ENCODE results near the gene KCNK7.

Gene KCNK7

DNA sequence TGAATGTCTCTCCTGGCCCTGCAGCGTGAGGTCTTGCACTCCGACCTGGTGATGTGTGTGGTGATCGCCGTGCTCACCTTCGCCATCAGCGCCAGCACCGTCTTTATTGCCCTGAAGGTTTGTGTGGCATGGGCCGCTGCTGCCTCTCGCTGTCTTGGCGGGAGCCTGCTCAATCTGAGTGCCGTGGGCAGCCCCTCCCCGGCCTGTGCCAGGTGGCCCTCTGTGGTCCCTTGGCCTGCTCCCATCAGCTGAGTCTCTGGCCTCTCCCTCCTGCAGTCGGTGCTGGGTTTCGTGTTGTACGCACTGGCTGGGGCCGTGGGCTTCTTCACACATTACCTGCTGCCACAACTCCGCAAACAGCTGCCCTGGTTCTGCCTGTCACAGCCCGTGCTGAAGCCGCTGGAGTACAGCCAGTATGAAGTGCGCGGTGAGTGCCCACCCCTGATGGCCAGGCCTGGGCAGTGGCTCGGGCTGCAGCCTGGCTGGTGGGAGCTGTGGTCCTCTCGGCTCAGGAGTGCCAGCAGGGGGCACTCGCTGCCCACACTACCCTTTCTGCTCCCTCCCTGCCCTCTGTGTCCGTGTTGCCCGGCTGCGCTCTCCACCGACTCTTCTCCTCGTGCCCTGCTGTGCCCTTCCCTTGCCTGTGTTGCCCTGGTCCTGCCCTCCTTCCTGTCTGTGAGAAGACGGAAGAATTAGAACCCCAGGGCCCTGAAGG lies 30.2 kb upstream of the KCNK7 start:
- TF ChIP-seq GLIS3 (CRISPR knock-in tag; IDR thresholded peaks at IDR 0.05) (no peak), ZFP3 (CRISPR knock-in tag; IDR thresholded peaks at IDR 0.05) (no peak)
- ATAC-seq, result peak; percentile 78

DNA sequence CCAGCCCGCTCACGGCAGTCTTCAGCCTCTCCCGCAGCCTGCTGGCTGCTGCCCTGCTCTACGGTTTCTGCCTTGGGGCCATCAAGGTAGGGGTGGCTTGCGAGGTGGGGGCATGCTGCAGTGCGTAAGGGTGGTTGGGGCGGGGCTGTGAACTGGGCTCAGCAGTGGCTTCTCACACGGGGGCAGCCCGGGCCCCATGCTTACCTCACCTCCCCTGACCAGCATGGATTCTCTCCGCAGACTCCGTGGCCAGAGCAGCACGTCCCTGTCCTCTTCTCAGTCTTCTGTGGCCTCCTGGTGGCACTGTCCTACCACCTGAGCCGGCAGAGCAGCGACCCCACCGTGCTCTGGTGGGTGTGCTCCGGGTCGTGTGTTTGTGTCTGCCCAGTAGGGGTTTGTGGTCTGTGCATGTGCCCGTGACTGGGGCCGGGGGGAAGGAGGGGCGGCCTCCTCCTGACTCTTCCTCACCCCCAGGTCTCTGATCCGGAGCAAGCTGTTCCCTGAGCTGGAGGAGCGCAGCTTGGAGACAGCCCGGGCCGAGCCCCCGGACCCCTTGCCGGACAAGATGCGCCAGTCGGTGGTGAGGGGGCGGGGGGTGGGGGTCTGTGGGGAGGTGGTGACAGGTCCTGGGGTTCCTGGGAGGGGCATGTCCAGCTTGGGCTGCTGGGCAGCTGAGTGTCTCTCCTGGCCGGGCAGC lies 29.5 kb upstream of the KCNK7 start:
- no peak for ATAC-seq
- TF ChIP-seq, protein P1, sequence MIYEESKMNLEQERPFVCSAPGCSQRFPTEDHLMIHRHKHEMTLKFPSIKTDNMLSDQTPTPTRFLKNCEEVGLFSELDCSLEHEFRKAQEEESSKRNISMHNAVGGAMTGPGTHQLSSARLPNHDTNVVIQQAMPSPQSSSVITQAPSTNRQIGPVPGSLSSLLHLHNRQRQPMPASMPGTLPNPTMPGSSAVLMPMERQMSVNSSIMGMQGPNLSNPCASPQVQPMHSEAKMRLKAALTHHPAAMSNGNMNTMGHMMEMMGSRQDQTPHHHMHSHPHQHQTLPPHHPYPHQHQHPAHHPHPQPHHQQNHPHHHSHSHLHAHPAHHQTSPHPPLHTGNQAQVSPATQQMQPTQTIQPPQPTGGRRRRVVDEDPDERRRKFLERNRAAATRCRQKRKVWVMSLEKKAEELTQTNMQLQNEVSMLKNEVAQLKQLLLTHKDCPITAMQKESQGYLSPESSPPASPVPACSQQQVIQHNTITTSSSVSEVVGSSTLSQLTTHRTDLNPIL (CRISPR knock-in tag; IDR thresholded peaks at IDR 0.05; ENCODE audit: low read depth), result no peak
- TF ChIP-seq TOX (CRISPR knock-in tag; IDR thresholded peaks at IDR 0.05; ENCODE audit: borderline replicate concordance) (no peak), SNAI2 (CRISPR knock-in tag; IDR thresholded peaks at IDR 0.05) (no peak), ZNF8 (CRISPR knock-in tag; IDR thresholded peaks at IDR 0.05) (no peak), GLIS3 (CRISPR knock-in tag; IDR thresholded peaks at IDR 0.05) (no peak), BACH2 (CRISPR knock-in tag; IDR thresholded peaks at IDR 0.05; ENCODE audit: borderline replicate concordance) (no peak), ESRRG (CRISPR knock-in tag; IDR thresholded peaks at IDR 0.05) (no peak), ZFP3 (CRISPR knock-in tag; IDR thresholded peaks at IDR 0.05) (no peak), ARNTL (CRISPR knock-in tag; IDR thresholded peaks at IDR 0.05; ENCODE audit: borderline replicate concordance, low read depth) (no peak), ZFP30 (CRISPR knock-in tag; IDR thresholded peaks at IDR 0.05) (no peak), ISL1 (CRISPR knock-in tag; IDR thresholded peaks at IDR 0.05) (no peak), OSR1 (CRISPR knock-in tag; IDR thresholded peaks at IDR 0.05) (no peak), TCF4 (CRISPR knock-in tag; IDR thresholded peaks at IDR 0.05; ENCODE audit: borderline replicate concordance) (no peak), RARB (CRISPR knock-in tag; IDR thresholded peaks at IDR 0.05) (no peak), ZNF70 (CRISPR knock-in tag; IDR thresholded peaks at IDR 0.05) (no peak), CSDC2 (CRISPR knock-in tag; IDR thresholded peaks at IDR 0.05) (no peak), PPARA (CRISPR knock-in tag; IDR thresholded peaks at IDR 0.05; ENCODE audit: borderline replicate concordance) (no peak)
- TF ChIP-seq, protein P2, sequence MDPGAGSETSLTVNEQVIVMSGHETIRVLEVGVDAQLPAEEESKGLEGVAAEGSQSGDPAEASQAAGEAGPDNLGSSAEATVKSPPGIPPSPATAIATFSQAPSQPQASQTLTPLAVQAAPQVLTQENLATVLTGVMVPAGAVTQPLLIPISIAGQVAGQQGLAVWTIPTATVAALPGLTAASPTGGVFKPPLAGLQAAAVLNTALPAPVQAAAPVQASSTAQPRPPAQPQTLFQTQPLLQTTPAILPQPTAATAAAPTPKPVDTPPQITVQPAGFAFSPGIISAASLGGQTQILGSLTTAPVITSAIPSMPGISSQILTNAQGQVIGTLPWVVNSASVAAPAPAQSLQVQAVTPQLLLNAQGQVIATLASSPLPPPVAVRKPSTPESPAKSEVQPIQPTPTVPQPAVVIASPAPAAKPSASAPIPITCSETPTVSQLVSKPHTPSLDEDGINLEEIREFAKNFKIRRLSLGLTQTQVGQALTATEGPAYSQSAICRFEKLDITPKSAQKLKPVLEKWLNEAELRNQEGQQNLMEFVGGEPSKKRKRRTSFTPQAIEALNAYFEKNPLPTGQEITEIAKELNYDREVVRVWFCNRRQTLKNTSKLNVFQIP (CRISPR knock-in tag; IDR thresholded peaks at IDR 0.05; ENCODE audit: borderline replicate concordance, low read depth), result no peak
- TF ChIP-seq, protein P3, sequence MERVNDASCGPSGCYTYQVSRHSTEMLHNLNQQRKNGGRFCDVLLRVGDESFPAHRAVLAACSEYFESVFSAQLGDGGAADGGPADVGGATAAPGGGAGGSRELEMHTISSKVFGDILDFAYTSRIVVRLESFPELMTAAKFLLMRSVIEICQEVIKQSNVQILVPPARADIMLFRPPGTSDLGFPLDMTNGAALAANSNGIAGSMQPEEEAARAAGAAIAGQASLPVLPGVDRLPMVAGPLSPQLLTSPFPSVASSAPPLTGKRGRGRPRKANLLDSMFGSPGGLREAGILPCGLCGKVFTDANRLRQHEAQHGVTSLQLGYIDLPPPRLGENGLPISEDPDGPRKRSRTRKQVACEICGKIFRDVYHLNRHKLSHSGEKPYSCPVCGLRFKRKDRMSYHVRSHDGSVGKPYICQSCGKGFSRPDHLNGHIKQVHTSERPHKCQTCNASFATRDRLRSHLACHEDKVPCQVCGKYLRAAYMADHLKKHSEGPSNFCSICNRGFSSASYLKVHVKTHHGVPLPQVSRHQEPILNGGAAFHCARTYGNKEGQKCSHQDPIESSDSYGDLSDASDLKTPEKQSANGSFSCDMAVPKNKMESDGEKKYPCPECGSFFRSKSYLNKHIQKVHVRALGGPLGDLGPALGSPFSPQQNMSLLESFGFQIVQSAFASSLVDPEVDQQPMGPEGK (CRISPR knock-in tag; IDR thresholded peaks at IDR 0.05; ENCODE audit: borderline replicate concordance), result no peak

DNA sequence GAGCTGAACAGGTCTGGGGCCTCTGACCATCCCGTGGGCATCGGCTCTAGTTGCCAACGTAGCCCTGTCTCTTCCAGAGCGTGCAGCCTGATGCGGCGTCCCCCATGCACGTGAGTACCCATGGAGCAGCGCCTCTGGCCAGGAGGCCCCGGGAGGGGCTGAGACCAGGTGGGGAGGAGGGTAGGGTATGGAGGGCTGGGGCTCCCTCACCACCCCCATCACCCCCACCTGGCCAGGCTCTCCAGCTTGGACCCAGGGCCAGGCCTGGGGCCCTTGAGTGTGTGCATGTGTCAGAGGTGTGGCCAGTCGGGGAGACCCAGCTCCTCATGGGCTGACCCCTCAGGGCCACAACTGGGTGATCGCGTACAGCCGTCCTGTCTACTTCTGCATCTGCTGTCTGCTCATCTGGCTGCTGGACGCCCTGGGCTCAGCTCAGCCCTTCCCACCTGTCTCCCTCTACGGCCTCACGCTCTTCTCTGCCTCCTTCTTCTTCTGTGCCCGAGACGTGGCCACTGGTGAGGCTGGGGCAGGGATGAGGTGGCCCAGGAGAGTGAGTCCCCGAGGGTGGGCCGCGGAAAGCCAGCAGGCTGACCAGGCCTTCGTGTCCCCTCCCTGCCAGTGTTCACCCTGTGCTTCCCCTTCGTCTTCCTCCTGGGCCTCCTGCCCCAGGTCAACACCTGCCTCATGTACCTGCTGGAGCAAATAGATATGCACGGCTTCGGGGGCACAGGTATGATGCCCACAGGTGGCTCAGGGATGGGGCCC lies 28.4 kb upstream of the KCNK7 start:
- no peak; the same call in 2 of the 3 replicates for ATAC-seq
- TF ChIP-seq CSDC2 (CRISPR knock-in tag; IDR thresholded peaks at IDR 0.05) (no peak), GLIS3 (CRISPR knock-in tag; IDR thresholded peaks at IDR 0.05) (no peak), RARB (CRISPR knock-in tag; IDR thresholded peaks at IDR 0.05) (no peak)
- TF ChIP-seq, protein P2 (CRISPR knock-in tag; IDR thresholded peaks at IDR 0.05; ENCODE audit: borderline replicate concordance, low read depth), result no peak
- TF ChIP-seq, protein P4, sequence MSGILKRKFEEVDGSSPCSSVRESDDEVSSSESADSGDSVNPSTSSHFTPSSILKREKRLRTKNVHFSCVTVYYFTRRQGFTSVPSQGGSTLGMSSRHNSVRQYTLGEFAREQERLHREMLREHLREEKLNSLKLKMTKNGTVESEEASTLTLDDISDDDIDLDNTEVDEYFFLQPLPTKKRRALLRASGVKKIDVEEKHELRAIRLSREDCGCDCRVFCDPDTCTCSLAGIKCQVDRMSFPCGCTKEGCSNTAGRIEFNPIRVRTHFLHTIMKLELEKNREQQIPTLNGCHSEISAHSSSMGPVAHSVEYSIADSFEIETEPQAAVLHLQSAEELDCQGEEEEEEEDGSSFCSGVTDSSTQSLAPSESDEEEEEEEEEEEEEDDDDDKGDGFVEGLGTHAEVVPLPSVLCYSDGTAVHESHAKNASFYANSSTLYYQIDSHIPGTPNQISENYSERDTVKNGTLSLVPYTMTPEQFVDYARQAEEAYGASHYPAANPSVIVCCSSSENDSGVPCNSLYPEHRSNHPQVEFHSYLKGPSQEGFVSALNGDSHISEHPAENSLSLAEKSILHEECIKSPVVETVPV (CRISPR knock-in tag; IDR thresholded peaks at IDR 0.05), result no peak
- TF ChIP-seq, protein P5, sequence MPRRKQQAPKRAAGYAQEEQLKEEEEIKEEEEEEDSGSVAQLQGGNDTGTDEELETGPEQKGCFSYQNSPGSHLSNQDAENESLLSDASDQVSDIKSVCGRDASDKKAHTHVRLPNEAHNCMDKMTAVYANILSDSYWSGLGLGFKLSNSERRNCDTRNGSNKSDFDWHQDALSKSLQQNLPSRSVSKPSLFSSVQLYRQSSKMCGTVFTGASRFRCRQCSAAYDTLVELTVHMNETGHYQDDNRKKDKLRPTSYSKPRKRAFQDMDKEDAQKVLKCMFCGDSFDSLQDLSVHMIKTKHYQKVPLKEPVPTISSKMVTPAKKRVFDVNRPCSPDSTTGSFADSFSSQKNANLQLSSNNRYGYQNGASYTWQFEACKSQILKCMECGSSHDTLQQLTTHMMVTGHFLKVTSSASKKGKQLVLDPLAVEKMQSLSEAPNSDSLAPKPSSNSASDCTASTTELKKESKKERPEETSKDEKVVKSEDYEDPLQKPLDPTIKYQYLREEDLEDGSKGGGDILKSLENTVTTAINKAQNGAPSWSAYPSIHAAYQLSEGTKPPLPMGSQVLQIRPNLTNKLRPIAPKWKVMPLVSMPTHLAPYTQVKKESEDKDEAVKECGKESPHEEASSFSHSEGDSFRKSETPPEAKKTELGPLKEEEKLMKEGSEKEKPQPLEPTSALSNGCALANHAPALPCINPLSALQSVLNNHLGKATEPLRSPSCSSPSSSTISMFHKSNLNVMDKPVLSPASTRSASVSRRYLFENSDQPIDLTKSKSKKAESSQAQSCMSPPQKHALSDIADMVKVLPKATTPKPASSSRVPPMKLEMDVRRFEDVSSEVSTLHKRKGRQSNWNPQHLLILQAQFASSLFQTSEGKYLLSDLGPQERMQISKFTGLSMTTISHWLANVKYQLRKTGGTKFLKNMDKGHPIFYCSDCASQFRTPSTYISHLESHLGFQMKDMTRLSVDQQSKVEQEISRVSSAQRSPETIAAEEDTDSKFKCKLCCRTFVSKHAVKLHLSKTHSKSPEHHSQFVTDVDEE (CRISPR knock-in tag; IDR thresholded peaks at IDR 0.05), result no peak
- TF ChIP-seq, protein P3 (CRISPR knock-in tag; IDR thresholded peaks at IDR 0.05; ENCODE audit: borderline replicate concordance), result no peak
- TF ChIP-seq, protein P1 (CRISPR knock-in tag; IDR thresholded peaks at IDR 0.05; ENCODE audit: low read depth), result no peak

Data from SK-N-SH treated with all-trans-retinoic acid at 6 μM for 48 hours (cell line).